Right lobe of liver (tissue), 6 donors: ENCODE data around the gene LTC4S. TPM values are rescaled to one million over a fixed set of nuclear protein-coding genes. Genes with fewer than 3 reads are reported as not detected.

ENCODE experiments used
- ATAC-seq, 4 donors: fragments of 200-7000 bp; cut with Tn5 transposase; one replicate each; pipeline ENCODE4 v1.9.1; 2020; ENCODE audit warnings: mild to moderate bottlenecking in 4 of 4, moderate library complexity in 4 of 4
- DNase-seq, 3 donors: peaks; one replicate each; pipeline ENCODE4 v3.0.0-alpha.2; 2020
- H3K27ac ChIP-seq, 3 donors: fragments of 200-600 bp; one replicate each; pipeline ENCODE4 v1.8.0; 2022
- H3K27me3 ChIP-seq, 2 donors: fragments of 200-600 bp; one replicate each; pipeline ENCODE4 v1.8.0; 2022
- H3K36me3 ChIP-seq, 4 donors: fragments of 200-600 bp; sonication (generic) in 1 of 4; one replicate each; pipeline versions ENCODE4 v1.5.1 to v1.8.0; 2017 to 2022; ENCODE audit warnings: control low read depth in 1 of 4
- H3K4me1 ChIP-seq, 4 donors: fragments of 200-600 bp; sonication (generic) in 1 of 4; one replicate each; pipeline versions ENCODE4 v1.5.1 to v1.8.0; 2017 to 2022; ENCODE audit warnings: control low read depth in 1 of 4
- H3K4me3 ChIP-seq, 3 donors: fragments of 200-600 bp; one replicate each; pipeline ENCODE4 v1.8.0; 2022
- H3K9me3 ChIP-seq, 4 donors: fragments of 200-600 bp; sonication (generic) in 1 of 4; one replicate each; pipeline versions ENCODE4 v1.5.1 to v1.8.0; 2017 to 2022; ENCODE audit warnings: control low read depth in 1 of 4
- CTCF ChIP-seq, 4 donors: fragments of 200-600 bp in 3 of 4; fragments of 450-650 bp in 1 of 4; IDR thresholded peaks; one replicate each; pipeline versions ENCODE4 v1.5.1 to v1.8.0; 2016 to 2022; ENCODE audit warnings: antibody characterized with exemption in 4 of 4, mild to moderate bottlenecking in 2 of 4
- POLR2A ChIP-seq: fragments of 450-650 bp; IDR thresholded peaks from one replicate; pipeline ENCODE4 v1.6.1; 2017; ENCODE audit warnings: antibody characterized with exemption, mild to moderate bottlenecking
- WGBS: methylation state at CpG from one replicate; pipeline ENCODE4 v1.1.6; 2018; ENCODE audit warnings: low coverage, low lambda C conversion rate; ENCODE audit not compliant: insufficient coverage; ENCODE audit errors: missing lambda C conversion rate; 5-methylcytosine and 5-hydroxymethylcytosine counted together
- intact Hi-C, 2 donors: fragments of 100-400 bp; cut with DNase I; formaldehyde crosslinking; loops; one replicate each; pipeline versions ENCODE4 v1.11.2 to v1.14.1; 2022
- total RNA-seq, 6 experiments: library from RNA; depleted of rRNA in 2 of 6; stranded (reverse); fragments of >200 nt in 2 of 6; fragmentation: NEBNext Ultra II Directional in 3 of 6; extraction: Animal tissue kit (Norgen Biotek cat#: 25700) in 3 of 6; gene quantifications; one replicate each; pipeline versions ENCODE4 v1.1.0 to v1.2.4, GENCODE V29; 2016 to 2023
- donor health status: DM: no; HTN: yes; CAD: no.
- donor health status: DM: no; HTN: no; CAD: no.
- donor health status: DM: no; HTN: no; CAD: no.
- donor health status: DM: no; HTN: yes; CAD: no.
- donor health status: DM: no; HTN: yes; CAD: no.

LTC4S gene
- total RNA-seq, 6 experiments from 2014 or later = 0.73 to 1.7 (median 1.4) TPM; not detected in 1

- Histone ChIP-seq H3K4me3 (peak within 1 kb of the TSS; percentile 87 to 91 (median 89)), H3K27me3 (no peaks in the 10 kb centered on the region), H3K36me3 (peaks cover 0 to 3% (median 0%) of the 10 kb centered on the region in 4 donors), H3K9me3 (no peaks in the 10 kb centered on the region), H3K27ac (peak within 1 kb of the TSS; percentile 84 to 97 (median 95)), H3K4me1 (peaks cover 0 to 45% (median 15%) of the 10 kb centered on the region in 4 donors)
- TF ChIP-seq POLR2A (peak; percentile 79), CTCF (IDR thresholded peaks at IDR 0.05) (no peak)
- ATAC-seq (peak; percentile 41 to 68 (median 60)), DNase-seq (peak; percentile 85 to 86 (median 86))
- 0% methylated on average over 13 of the region's 108 CpGs for WGBS
- intact Hi-C loops = no loop called here
Observed at GRCh38 chr5:179806250-179807048, 12.7 kb downstream of the LTC4S start, which contains the start of gene MGAT4B. Gene MGAT4B, minus strand, starts transcription at chr5:179806866. Its CDS starts 283 bp downstream, at chr5:179806583.

- H3K9me3 ChIP-seq = no peaks in the 10 kb centered on the region
- WGBS = no CpG with 5 or more reads among the region's 27 CpGs
- intact Hi-C loops = no loop called here
- no peaks in the 10 kb centered on the region for H3K27me3 ChIP-seq
- peaks cover 0 to 26% (median 3%) of the 10 kb centered on the region in 4 donors for H3K4me1 ChIP-seq
- TF ChIP-seq CTCF (IDR thresholded peaks at IDR 0.05) (no peak), POLR2A (no peak)
- no peaks in the 10 kb centered on the region for H3K36me3 ChIP-seq
- H3K27ac ChIP-seq = peak overlapping the region in 1 of 3 donors; percentile 77
- DNase-seq = peak in 1 of 3 donors; percentile 62
- H3K4me3 ChIP-seq = no peak overlapping the region
- peak in 1 of 4 donors; percentile 10 for ATAC-seq
Observed at GRCh38 chr5:179812135-179812825, 18.5 kb downstream of the LTC4S start.

DNA sequence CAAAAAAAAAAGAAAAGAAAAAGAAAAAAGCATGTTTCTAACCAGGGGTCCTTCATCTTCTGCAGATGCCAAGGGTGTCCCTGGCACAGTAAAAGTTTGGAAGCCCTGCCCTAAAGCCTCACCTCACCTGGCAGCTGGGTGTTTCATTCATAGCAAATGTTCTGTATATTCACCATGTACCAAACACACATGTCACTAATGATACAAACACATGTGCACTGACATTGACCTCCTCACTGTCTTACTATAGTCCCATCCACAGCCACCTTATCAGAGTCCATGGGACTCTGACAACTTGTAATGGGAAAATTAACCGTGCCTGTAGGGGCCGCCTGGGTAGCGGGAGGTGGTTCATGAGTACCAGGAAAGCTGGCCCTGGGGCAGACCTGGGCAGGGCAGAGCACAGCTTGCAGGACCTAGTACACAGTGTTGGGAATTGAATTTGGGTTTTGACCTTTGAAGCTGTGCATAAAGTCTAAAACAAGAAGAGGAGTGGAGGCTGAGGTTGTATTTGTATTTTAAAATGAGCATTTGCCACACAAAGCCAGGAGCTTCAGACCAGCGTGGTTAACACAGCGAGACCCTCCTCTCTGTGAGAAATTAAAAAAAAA, 19.3 kb downstream of the LTC4S start:
- peaks cover 0 to 26% (median 3%) of the 10 kb centered on the region in 4 donors for H3K4me1 ChIP-seq
- peak; percentile 79 to 89 (median 88) for DNase-seq
- H3K27ac ChIP-seq = peak overlapping the region in 2 of 3 donors; percentile 32 to 77
- H3K4me3 ChIP-seq = no peak overlapping the region
- peak; percentile 78 to 93 (median 86) for ATAC-seq
- TF ChIP-seq CTCF (IDR thresholded peaks at IDR 0.05) (peak in 3 of 4 donors; percentile 5 to 32 (median 15)), POLR2A (no peak)
- intact Hi-C loops = no loop called here
- 49% methylated on average over 5 of the region's 5 CpGs for WGBS
- no peaks in the 10 kb centered on the region for H3K27me3 ChIP-seq
- H3K9me3 ChIP-seq = no peaks in the 10 kb centered on the region
- H3K36me3 ChIP-seq = no peaks in the 10 kb centered on the region

DNA sequence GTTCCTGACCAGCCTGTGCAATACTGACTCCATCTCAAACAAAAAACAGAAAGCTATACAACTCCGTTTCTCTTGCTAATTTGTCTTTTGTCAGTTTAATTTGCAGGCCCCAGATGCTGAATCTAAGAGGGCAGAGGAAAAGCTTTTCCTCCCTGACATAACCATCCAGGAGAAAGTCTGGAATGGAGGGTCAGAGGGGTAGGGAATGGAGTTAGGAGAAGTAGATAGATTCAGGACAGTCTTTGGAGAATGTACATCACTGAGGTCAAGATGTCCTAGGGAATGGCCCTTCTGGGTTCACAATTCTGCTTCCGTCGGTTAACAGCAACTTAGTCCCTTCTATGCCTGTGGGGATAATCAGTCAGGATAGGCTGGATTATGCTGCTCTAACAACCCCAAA, 20.3 kb downstream of the LTC4S start:
- ATAC-seq (no peak), DNase-seq (no peak)
- intact Hi-C loops = no loop called here
- H3K36me3 ChIP-seq = no peaks in the 10 kb centered on the region
- no peak for TF ChIP-seq POLR2A
- TF ChIP-seq CTCF (IDR thresholded peaks at IDR 0.05) = no peak
- peak overlapping the region in 1 of 3 donors; percentile 77 for H3K27ac ChIP-seq
- no peaks in the 10 kb centered on the region for H3K27me3 ChIP-seq
- peaks cover 0 to 28% (median 3%) of the 10 kb centered on the region in 4 donors for H3K4me1 ChIP-seq
- H3K4me3 ChIP-seq = no peak overlapping the region
- WGBS = 66% methylated on average over 3 of the region's 3 CpGs
- no peaks in the 10 kb centered on the region for H3K9me3 ChIP-seq
